LNCaP clone FGC (cell line): Measurements from ENCODE around the gene RNF213.

Source experiments
- DNase-seq: peaks from one replicate; pipeline ENCODE4 v3.0.0-alpha.2; 2011; ENCODE audit warnings: low read depth
- H3K4me3 ChIP-seq: 2 replicates; pipeline ENCODE4 v1.5.1; 2011; ENCODE audit warnings: mild to moderate bottlenecking, low read depth, low read length, control low read depth
- TF ChIP-seq, protein P1 (sequence below): IDR thresholded peaks from 2 replicates; pipeline ENCODE4 v1.5.1; 2012; ENCODE audit warnings: mild to moderate bottlenecking; ENCODE audit not compliant: control insufficient read depth, insufficient read depth; ENCODE audit errors: extremely low read depth

The RNF213 gene

DNA sequence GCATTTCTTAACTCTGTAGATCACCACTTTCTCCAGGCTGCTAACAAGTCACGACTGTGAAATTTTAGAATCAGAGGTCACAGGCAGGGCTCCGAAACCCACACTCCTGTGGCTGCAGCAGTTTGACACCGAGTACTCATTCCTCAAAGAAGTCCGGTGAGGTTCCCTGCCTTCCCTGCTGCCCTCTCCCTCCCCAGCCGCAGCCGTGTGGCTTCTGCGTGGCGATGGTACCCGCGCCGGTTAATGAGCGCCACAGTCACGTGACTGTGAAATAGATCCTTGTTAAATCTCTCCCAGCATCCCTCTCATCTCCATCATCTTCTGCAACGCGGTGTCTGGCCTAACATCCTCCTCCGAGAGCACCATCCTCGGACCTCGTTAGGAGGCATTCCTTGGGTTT is 89.1 kb downstream of the RNF213 start:
- H3K4me3 ChIP-seq = no peak overlapping the region
- TF ChIP-seq, protein P1, sequence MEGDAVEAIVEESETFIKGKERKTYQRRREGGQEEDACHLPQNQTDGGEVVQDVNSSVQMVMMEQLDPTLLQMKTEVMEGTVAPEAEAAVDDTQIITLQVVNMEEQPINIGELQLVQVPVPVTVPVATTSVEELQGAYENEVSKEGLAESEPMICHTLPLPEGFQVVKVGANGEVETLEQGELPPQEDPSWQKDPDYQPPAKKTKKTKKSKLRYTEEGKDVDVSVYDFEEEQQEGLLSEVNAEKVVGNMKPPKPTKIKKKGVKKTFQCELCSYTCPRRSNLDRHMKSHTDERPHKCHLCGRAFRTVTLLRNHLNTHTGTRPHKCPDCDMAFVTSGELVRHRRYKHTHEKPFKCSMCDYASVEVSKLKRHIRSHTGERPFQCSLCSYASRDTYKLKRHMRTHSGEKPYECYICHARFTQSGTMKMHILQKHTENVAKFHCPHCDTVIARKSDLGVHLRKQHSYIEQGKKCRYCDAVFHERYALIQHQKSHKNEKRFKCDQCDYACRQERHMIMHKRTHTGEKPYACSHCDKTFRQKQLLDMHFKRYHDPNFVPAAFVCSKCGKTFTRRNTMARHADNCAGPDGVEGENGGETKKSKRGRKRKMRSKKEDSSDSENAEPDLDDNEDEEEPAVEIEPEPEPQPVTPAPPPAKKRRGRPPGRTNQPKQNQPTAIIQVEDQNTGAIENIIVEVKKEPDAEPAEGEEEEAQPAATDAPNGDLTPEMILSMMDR = no peak
- no peak for DNase-seq

DNA sequence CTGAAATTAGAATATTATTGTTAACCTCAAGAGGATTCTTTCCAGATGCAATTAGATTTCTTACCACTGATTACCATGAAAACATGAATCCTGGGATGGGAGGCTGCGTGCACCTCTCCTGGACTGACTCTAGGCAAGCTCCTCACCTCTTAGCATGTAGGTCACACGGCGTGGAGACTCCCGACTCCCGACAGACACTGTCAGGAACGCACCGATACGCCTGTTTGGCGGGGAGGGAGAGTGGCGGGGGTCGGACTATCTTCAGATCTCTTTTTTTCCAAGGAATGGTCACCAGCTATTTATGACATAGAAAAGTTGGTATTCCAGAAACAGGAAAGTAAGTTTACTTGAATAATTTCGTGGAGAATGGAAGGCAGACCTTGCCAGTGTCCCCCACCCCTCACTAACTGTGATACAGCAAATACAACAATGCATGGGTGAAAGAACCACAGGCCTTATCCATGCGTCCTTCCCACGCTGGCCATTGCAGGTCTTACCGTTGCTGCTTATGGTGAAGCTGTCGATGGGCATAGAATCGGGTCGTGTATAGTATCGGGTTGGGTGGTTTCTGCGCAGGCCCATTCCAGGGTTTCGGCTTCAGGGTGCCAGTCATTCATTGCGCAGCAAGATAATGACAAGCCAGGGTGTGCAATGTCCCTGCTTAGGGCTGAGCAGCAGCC is 91.7 kb downstream of the RNF213 start:
- TF ChIP-seq, protein P1 = no peak
- no peak overlapping the region for H3K4me3 ChIP-seq
- no peak for DNase-seq

DNA sequence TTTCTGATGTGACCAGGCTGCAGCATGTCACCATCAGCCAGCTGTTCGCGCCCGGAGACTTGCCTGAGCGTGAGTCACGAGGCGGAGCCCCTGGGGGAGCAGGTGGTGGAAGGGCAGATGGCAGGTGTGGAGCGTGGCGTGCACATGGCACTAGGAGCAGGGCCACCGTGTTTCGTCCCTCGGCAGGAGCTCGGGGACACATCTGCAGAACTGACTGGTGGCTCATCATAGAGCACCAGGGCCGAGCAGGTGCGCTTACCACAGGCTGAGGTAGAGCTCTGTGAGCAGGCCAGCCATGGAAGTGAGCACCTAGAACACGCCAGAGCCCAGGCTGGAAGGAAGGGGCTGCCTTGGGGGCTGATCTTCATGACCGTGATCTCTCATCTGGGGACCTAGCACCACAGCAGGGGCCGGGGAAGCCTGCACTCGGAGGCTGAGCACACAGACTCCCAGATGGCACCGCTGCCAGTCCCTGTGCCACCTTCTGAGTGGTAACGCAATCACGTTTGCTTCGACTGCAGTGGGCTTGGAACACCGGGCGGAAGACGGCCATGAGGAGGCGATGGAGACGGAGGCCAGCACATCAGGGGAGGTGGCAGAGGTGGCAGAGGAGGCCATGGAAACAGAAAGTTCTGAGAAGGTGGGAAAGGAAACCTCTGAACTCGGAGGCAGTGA is 92.5 kb downstream of the RNF213 start:
- no peak overlapping the region for H3K4me3 ChIP-seq
- TF ChIP-seq, protein P1 = no peak
- no peak for DNase-seq

DNA sequence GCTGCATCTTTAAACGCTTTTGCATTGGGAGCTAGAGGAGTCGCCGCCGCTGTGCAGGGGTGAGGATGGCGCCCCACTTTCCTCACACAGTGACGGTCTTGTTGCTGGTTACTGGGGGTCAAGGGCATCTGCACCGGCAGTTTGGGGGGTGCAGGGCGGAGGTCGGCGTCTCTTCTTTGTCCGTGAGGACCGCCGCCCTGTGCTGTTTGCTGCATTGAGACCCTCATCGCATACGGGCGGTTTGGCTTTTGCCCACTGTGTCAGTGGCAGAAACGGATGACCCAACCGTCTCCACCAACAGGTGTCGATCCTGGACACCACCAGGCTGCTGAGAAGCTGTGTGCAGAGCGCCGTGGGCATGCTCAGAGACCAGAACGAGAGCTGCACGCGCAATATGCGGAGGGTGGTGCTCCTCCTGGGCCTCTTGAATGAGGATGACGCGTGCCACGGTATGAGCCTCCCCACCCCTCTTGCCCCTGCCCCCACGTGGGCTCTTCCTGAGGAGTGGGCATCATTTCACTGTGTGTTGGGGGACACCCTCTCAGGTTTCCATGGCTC is 93.1 kb downstream of the RNF213 start:
- TF ChIP-seq, protein P1 = no peak
- DNase-seq = no peak
- no peak overlapping the region for H3K4me3 ChIP-seq

DNA sequence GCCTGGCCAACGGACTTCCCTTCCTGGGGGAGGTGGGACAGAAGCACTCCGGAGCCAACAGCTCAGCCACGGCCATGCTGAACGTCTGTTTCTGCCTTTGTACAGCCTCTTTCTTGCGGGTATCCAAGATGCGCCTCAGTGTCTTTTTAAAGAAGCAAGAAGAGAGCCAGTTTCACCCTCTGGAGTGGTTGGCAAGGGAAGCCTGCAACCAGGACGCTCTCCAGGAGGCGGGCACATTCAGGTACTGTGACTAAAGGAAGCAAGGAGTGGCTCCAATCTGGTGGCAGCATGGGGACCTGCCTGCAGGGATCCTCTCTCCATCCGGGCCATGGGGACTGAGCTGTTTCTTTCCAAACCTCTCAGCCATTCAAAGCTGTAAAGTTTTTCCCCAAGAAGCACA is 93.7 kb downstream of the RNF213 start:
- TF ChIP-seq, protein P1 = no peak
- H3K4me3 ChIP-seq = no peak overlapping the region
- no peak for DNase-seq

DNA sequence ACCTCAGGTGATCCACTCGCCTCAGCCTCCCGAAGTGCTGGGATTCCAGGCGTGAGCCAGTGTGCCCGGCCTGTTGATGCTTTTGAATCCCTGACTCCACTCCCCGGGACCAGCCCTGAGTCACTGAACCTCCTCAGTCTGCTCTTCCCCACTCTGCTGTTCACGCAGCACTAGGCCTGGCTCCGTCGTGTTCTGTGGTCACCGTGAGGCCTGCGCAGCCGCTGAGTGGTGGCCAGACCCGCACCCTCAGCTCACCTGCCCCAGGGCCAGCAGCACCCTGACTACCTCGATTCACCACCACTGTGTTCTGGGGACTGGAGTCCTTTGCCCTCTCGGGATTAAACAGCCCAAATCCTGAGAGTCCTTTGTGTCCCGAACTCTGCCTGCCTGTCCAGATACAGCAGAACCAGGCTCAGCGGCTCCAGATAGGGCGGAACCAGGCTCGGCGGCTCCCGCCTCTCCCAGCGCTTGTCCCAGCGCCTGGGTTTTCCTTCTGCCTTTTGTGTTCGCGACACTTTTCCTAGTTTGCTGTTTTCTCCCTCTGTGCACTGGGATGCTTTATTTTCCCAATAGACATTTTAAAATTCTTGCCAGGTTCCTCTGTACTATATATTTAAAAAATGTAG is 95.7 kb downstream of the RNF213 start:
- no peak for DNase-seq
- H3K4me3 ChIP-seq = no peak overlapping the region
- TF ChIP-seq, protein P1 = no peak

DNA sequence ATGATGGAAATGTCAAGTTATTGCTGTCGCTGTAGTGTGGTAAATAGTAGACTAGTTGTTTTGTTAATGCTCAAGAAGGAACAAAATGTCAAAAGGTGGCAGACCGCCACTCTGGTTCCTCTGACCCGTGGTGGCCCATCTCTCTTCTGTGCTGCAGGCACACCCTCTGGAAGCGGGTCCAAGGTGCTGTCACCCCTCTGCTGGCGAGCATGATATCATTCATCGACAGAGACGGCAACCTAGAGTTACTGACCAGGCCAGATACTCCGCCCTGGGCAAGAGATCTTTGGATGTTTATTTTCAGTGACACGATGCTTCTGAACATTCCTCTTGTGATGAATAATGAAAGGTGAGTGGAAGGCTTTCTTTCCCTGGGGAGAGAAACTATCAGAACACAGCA is 97.5 kb downstream of the RNF213 start:
- TF ChIP-seq, protein P1 = no peak
- DNase-seq = no peak
- H3K4me3 ChIP-seq = no peak overlapping the region
